NCI-H1092 treated with DMSO at 0.1 percent for 48 hours (cell line): ENCODE data around the gene ABLIM2.

Source experiments
- DNase-seq: peaks from one replicate; lab custom pipeline; 2025; lab: John Stamatoyannopoulos, UW

ABLIM2 gene

DNA sequence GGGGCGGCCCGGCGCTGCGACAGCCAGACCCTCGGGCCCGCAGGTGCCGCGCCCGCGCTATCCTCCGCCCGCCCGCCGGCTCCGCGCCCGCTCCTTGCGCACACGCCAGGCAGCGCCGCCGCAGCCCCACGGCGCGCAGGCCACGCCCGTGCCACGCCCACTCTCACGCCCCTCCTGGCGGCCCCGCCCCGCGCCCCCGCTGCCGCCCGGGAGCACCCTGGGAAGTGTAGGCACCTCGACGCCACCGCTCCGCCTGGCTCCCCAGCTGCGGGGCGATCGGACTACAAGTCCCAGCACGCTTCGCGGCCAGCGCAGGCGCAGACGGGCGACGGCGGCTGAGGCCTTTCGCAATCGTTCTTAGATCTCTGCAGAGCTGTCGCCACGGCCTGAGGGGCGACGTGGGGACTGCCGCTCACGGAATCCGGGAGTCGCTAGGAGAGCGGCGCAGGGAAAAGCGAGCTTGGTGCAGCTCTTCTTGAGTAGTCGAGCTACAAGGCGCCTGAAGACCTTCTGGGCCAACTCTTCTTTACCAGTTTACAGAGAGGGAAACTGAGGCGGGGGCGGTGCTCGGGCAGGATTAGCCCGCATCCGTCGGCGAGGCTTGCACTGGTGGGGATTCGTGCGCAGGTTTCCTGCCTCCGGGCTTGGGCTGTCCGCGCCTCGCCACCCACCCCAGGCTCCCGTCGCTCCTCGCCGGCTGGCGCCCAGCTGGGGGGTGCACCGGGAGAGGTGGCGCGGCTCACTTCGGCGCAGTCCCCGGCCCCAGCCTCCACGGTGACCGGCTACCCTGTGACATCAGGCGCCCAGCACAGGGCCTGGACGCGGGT, at the start of gene ABLIM2:
ABLIM2 (minus strand) TSS at position 104 of the 827 bp plus-strand sequence. CDS start 124 bp downstream, outside the sequence.
- peak; percentile 97 for DNase-seq

DNA sequence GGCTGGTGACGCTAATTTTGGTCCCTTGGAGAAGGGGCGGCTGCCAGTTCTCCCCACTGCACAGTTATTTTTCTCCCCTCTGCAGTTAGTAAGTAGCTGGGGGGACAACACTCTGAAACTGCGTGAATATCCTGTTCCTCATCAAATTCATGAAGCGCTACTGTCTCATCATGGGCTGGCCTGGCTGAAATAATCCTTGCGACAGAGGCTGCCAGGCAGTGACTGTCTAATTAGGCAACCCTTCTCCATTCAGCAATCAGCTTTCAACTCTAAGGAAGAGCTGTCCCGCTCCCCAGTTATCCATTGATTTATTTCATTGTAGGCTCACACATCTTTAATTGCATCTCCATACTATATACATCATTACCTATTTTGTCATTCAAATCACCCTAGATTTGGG, 48.7 kb upstream of the ABLIM2 start:
- no peak for DNase-seq

GRCh38 chr4:8205749-8206611, 47.4 kb upstream of the ABLIM2 start:
- no peak for DNase-seq

DNA sequence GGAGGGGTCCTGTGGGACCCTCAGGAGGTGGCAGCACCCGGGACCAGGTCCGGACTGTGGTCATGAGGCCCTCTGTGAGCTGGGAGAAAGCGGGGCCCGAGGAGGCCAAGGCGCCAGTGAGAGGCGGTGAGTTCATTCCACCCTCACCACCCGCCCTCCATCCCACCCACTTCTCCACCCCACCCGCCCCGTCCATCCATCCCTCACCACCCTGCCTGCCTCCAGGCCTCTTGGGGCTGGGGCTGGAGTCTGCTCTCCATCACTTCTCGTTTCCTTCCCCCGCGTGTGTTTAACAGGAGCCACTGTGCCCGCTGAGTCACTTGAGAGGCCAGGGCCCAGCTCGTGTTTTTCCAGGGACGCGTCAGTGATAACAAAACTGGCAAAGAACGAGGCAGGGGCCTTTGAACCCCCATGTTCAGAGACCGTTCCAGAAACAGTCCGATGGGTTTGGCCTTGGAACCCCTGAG, 46.7 kb upstream of the ABLIM2 start:
- DNase-seq, result no peak

DNA sequence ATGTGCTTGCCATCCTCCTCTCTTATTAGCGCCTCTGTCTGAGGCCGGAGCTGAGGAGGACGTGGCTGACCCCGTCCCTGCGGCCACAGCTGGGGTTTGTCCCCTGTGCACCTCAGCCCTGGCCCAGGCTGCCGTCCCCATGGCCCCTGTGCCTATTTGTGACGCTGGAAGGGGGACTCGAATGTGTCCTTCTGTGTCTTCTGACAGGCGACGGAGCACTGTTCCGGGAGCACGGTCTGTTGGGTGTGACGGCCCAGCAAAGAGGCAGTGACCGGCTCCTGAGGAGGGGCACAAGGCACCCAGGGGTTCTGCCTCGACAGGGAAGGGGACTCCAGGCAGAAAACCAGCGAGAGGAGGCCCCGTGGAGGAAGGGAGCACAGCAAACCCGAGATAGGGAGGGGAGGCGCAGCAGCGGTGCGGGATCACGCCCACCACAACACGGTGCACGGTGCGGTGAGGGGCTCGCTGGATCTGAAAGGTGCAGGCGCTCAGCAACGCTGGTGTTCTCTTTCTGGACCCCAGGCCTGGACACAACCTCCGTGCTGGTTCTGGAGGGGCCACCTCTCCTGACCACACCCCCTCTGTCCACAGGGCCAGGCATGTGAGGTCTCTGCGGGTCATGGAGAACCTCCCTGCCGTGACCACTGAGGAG, 46.1 kb upstream of the ABLIM2 start:
- no peak for DNase-seq

DNA sequence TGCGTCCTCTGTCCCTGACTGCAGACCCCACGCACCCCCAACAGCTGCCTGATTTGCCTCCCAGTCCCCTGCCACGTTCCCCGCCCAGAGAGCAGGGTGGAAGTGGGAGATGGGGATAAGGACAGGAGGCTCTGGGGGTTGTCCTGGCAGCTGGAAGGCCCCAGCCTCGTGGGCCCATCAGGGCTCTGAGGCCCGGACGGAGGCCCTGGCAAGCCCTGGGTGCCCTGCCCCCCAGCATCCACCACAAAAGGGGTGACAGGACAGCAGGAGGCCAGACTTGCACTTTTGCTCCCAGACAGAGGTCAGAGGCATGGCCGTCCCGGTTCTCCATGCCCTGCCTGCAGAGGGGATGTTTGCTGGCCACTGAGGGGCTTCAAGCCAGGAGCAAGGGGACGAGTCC, 45.2 kb upstream of the ABLIM2 start:
- no peak for DNase-seq

DNA sequence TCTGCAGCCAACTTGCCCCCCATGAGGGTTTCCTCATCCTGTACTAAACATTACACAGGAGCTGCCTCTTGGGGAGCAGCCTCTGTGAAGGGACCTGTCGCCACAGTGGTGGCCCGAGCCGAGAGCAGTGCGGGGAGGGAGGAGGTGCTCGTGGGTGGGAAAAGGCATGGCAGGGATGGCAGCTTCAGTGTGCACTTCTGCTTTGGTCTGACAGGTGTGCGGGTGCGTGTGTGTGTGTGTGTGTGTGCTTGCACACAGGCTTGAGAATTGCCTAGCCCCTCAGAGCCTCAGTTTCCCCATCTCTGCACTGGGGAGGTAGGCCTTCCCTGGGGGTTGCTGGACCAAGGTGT, 44.4 kb upstream of the ABLIM2 start:
- DNase-seq, result no peak

DNA sequence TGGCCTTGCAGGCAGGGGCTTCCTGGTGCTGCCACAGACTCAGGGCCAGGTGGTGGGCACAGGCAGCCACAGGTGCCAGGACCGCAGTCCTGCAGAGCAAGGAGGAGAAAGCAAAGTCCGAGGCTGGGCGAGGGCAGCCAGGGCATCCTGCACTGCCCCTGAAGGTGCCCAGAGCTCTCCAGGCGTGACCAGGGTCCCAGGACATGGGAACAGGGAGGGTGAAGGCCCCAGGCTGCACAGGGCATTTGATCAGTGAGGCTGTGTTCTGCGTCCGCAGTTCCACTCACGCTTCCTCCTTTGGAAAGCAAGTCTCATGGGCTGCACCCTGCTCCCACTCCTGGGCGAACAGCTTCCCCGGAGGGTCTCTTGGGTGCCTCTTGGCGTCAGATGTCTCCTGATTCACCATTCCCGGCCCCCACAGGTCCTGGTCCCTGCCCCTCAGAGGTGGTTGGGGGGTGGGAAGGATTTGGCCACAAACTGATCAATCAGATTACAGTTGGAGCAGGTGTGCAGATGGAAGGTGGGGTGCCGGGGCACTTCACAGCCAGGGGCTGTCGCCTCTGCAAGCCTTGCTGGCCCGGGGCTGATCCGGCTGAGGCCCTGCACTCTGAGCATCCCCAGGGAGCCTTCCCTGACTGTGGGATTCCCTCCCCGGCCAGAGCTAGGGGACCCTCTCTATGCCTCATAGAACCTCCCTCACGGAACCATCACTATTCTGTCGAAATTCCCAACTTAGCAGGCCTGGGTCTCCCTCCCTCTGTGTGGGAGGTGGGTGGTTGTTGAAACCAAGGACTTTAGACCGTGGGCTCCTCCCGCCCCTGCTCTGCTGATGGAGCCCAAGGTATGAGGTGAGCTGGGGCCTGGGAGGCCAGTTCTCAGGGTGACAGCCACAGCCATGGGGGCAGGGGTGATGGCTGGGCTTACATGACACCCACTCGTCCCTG, 43.8 kb upstream of the ABLIM2 start:
- DNase-seq, result no peak

GRCh38 chr4:8201321-8201781, 42.7 kb upstream of the ABLIM2 start:
- no peak for DNase-seq

DNA sequence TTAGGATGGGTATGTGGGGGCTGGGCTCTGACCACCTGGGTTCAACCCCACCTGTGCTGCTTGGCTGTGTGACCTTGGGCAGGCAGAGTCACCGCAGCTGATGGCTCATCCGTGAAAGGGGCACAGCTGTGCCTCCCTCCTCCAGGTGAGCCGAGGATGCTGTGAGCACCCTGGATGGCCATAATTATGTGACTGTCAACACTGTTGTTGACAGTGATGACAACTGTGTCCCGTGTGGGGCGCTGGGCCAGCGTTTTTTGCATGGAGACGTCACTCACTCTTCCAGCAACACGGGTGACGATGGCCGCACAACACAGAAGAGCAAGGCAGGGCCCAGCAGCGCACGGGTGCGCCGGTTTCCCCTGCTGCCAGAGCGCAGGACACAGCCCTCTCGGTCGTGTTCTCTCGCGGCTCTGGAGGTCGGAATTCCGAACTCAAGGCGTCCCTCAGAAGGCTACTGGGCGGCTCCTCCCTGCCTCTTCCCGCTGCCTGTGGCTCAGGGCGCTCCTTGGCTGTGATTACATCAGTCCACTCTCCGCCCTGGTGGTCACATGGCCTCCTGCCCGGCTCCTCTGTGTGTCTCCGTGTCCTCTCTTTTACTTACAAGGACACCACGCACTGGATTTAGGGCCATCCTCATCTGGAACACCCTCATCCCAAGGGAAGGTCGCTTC, 41.8 kb upstream of the ABLIM2 start:
- no peak for DNase-seq

DNA sequence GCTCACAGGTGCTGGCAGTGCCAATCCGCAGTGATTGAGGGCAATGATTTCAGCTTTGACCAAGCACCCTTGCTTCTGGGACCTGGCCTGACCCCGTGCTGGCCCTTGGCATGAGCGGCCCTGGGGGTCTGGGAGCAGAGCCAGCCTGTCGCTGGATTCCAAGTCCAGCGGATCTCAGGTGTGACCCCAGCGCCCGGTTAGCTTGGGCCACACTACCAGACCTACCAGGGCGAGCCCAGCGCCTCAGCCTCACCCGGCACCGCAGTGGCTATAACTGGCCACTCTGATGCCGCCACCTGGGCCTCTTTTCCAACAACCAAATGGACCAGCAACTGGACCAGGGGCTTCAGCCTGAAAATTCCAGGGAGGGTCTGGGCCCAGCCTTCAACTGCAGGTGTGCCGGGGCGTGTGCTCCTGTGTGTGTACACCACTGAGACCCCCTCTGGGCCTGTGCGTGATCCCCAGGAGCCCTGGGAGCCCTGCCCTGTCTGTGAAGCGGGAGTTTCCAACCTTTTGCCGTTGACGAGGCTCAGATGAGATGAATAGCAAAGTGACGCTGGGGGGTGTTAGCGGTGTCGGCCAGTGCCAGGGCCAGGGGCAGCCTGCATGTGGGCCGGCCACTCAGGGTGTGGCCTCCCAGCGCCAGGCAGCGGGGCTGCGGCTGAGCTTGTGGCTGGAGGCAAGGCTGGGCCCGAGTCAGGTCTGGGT, 41.1 kb upstream of the ABLIM2 start:
- DNase-seq, result no peak

- DNase-seq, result peak; percentile 70
Measured at GRCh38 chr4:8198906-8199593, 40.4 kb upstream of the ABLIM2 start, which contains the start of gene SH3TC1. Gene SH3TC1 (plus strand): TSS chr4:8199290. CDS start chr4:8205195, 5,905 bp downstream.

DNA sequence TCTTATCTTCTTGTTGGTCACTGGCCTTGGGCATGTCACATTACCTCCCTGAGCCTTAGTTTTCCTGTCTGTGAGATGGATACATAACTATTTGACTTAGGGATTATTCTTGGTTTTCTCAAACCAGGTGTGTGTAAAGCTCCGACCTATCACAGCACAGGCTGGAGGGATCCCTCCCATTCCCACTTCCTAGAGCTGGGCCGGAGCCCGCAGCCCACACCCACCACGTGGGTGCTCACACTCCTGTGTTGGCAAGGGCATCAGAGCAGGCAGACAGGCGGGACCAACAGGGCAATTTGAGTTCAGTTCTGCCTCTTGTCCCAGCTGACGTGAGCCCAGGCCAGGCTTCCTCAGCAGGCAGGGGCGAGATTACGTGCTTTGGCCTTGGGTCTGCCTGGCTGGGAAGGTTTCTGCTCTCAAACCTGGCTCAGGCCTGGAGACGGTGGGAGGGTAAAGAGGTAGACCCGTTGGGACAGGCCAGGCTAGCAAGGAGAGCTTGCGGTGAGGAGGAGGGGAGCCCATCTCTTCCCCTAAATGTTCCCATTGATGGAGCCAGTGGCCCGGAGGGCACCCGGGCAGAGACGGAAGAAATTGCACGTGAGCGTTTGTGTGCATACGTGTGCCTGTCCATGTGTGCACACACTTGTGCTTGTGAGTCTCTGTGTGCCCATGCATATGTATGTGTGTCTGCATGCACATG, 39.7 kb upstream of the ABLIM2 start:
- DNase-seq, result no peak

DNA sequence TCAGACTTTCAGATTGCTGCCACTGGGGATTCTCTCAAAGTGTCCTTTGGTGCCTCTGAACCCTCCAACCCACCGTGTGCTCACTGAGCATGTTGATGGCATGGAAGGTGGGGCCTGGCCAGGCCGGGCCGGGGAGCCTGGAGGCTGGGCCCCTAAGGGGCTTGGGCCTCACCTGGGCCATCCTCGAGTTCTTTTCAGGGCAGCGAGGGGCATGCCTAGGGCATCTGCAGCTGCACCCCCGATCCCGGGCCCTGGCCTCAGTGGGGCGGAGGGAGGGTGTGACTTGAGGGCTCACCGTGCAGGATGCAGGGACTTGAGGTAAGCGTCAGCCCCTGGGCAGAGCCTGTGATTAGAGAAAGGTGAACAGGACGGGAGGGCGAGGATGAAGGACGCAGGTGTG, 38.9 kb upstream of the ABLIM2 start:
- DNase-seq, result no peak

DNA sequence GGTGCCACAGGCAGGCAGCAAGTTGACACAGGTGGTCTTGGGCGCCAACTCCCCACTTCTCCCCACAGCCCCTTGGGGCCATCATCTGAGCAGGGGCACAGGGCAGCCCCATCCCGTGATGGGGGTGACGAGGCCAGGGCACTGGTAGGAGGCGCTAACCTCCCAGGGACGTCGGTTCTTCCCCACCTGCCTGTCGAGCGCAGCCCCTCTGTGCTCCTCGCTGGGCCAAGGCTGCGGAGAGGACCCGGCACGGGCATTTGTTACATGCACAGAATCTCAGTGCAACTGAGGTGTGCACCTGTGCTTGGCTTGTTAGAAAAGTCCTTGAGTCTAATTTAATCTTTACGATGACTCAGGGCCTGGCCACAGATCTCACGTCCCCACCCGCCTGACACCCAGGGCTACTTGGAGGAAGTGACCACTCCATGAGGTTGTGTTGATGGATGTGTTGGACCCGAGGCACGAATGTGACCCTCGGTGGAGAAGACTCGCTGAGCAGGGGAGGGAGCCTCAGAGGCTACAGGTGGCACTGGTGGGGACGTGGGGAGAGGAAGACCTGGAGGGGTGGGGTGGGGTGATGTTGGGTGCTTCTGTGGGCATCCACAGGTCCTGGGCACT, 37.3 kb upstream of the ABLIM2 start:
- DNase-seq, result no peak

DNA sequence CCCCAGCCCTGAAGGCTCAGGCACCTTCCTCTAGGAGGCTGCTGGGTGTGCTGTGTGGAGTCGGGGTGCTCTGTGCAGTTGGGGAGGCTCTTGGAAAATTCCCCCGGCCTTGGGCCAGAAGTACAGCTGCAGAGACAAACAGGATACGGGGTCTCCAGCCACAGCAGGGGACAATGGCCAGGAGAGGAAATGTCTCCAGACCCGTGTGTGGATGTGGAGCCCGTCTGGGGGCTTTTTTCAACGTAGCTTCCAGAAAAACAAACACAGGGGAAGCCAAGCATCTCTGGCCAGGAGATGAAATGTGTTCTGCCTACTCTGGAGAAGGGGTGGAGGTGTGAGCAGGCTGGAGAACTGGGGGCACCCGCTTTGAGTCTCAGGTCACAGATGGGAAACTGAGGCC, 36.8 kb upstream of the ABLIM2 start:
- no peak for DNase-seq

DNA sequence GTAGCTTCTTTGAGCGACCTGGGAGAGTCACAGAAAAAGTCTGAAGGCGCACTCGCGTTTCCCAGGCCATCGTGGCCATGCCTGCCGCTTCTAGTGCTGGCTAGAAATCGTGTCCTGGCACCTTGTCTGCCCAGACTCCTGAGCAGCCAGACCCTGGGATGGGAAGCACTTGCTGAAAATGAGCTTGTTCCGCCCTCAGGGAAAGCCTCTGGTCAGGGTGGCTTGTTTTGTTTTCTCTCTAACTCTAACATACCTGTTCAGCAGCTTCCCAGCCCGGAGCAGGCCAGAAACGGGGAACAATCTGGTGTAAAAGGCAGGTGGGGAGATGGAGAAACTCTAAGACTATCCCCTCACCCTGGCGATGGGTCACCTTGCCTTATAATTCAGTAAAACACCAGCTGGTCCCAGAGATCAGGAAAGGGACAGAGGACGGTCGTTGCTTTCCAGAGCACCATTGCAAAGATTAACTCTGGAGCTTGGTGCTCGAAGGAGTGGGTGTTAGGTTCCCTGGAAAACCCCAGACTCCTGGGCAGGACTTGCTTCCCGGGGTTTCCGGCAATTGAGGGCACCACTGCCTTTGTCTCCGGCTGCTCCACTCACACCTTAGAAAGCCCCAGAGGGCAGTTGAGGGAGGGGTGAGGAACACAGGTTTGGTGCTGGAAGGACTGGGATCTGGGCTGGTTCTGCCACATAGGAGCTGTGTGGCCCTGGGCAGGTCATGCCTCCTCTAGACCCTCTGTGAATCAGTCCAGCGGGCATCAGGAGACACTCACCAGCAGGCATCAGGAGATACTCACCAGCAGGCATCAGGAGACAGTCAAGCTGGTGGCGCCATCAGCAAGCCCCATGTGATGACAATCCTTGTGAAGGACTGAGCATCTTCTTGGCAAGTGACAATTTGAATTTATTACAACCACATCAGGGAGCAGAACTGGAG, 36.0 kb upstream of the ABLIM2 start:
- DNase-seq, result no peak
